IMR-90 (cell line): ENCODE results near the gene CCSER1.

Experiments
- FOS ChIP-seq: fragments of 150-350 bp; IDR thresholded peaks from 2 replicates; pipeline ENCODE4 v1.6.1; 2016; ENCODE audit warnings: low read depth, low read length
- MAZ ChIP-seq: IDR thresholded peaks from 2 replicates; pipeline ENCODE4 v1.6.1; 2012; ENCODE audit warnings: low read depth, mild to moderate bottlenecking, low read length, improper control_type of control experiment, moderate library complexity, borderline replicate concordance
- NFE2L2 ChIP-seq: fragments of 150-350 bp; IDR thresholded peaks from 2 replicates; pipeline ENCODE4 v1.6.1; 2016; ENCODE audit warnings: low read depth, mild to moderate bottlenecking, low read length
- POLR2A ChIP-seq: IDR thresholded peaks from 2 replicates; pipeline ENCODE4 v1.6.1; 2012; ENCODE audit warnings: mild to moderate bottlenecking, low read depth, low read length
- SMC3 ChIP-seq: fragments of 150-350 bp; IDR thresholded peaks from 2 replicates; pipeline ENCODE4 v1.6.1; 2016; ENCODE audit warnings: low read depth, mild to moderate bottlenecking, antibody characterized with exemption, low read length, moderate library complexity
- TF ChIP-seq, protein P1 (sequence below): conservative IDR thresholded peaks from 2 replicates; pipeline ENCODE4 v1.5.1; 2012; ENCODE audit warnings: mild to moderate bottlenecking, low read depth, low read length, improper control_type of control experiment

GRCh38 chr4:91283726-91284230, 1156.6 kb downstream of the CCSER1 start:
- TF ChIP-seq, protein P1, sequence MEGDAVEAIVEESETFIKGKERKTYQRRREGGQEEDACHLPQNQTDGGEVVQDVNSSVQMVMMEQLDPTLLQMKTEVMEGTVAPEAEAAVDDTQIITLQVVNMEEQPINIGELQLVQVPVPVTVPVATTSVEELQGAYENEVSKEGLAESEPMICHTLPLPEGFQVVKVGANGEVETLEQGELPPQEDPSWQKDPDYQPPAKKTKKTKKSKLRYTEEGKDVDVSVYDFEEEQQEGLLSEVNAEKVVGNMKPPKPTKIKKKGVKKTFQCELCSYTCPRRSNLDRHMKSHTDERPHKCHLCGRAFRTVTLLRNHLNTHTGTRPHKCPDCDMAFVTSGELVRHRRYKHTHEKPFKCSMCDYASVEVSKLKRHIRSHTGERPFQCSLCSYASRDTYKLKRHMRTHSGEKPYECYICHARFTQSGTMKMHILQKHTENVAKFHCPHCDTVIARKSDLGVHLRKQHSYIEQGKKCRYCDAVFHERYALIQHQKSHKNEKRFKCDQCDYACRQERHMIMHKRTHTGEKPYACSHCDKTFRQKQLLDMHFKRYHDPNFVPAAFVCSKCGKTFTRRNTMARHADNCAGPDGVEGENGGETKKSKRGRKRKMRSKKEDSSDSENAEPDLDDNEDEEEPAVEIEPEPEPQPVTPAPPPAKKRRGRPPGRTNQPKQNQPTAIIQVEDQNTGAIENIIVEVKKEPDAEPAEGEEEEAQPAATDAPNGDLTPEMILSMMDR = no peak
- TF ChIP-seq FOS (no peak), SMC3 (no peak), NFE2L2 (no peak), MAZ (no peak), POLR2A (no peak)
